HG03139 (cell line): ENCODE measurements around the gene NACA2.
"Not testable (repeated sequence)": the region's sequence is repeated elsewhere in the genome, so short reads cannot be mapped to it uniquely, and the experiment has no call there.

ENCODE experiments used
- ATAC-seq: cut with Tn5 transposase; IDR thresholded peaks from one replicate; pipeline ENCODE4 v1.9.1; 2021; ENCODE audit not compliant: unreplicated experiment

Gene NACA2

GRCh38 chr17:61579347-61579746, 11.7 kb downstream of the NACA2 start:
- ATAC-seq: no peak

GRCh38 chr17:61578645-61579044, 12.4 kb downstream of the NACA2 start:
- ATAC-seq: no peak

GRCh38 chr17:61575983-61576382, 15.0 kb downstream of the NACA2 start:
- no peak for ATAC-seq

GRCh38 chr17:61575352-61575975, 15.6 kb downstream of the NACA2 start:
- ATAC-seq: no peak

GRCh38 chr17:61574542-61575351, 16.3 kb downstream of the NACA2 start:
- ATAC-seq: no peak

- ATAC-seq: not testable (repeated sequence)
Observed at GRCh38 chr17:61572547-61572946, 18.5 kb downstream of the NACA2 start.

GRCh38 chr17:61571624-61572023, 19.4 kb downstream of the NACA2 start:
- no peak for ATAC-seq

GRCh38 chr17:61570118-61570517, 20.9 kb downstream of the NACA2 start:
- ATAC-seq: no peak

- ATAC-seq: not testable (repeated sequence)
Observed at GRCh38 chr17:61569525-61569924, 21.5 kb downstream of the NACA2 start.

GRCh38 chr17:61568219-61569072, 22.6 kb downstream of the NACA2 start:
- no peak for ATAC-seq

- no peak for ATAC-seq
Observed at GRCh38 chr17:61567045-61567802, 23.8 kb downstream of the NACA2 start.

- ATAC-seq: not testable (repeated sequence)
Observed at GRCh38 chr17:61566448-61566847, 24.6 kb downstream of the NACA2 start.

- not testable (repeated sequence) for ATAC-seq
Observed at GRCh38 chr17:61565850-61566249, 25.2 kb downstream of the NACA2 start.

- no peak for ATAC-seq
Observed at GRCh38 chr17:61565213-61565612, 25.8 kb downstream of the NACA2 start.

GRCh38 chr17:61562287-61562686, 28.7 kb downstream of the NACA2 start:
- no peak for ATAC-seq

- ATAC-seq: no peak
Observed at GRCh38 chr17:61561354-61561753, 29.7 kb downstream of the NACA2 start.

GRCh38 chr17:61560071-61560470, 30.9 kb downstream of the NACA2 start:
- no peak for ATAC-seq

- ATAC-seq: no peak
Observed at GRCh38 chr17:61556224-61557188, 34.5 kb downstream of the NACA2 start.

- ATAC-seq: no peak
Observed at GRCh38 chr17:61555127-61555566, 35.9 kb downstream of the NACA2 start.

GRCh38 chr17:61554209-61554608, 36.8 kb downstream of the NACA2 start:
- no peak for ATAC-seq
